Measurements from ENCODE around the gene KSR2.
"Not testable (repeated sequence)": the region's sequence is repeated elsewhere in the genome, so short reads cannot be mapped to it uniquely, and the experiment has no call there.

The KSR2 gene

GRCh38 chr12:117889098-117889497 lies 79.7 kb downstream of the KSR2 start:
- Histone ChIP-seq H3K4me2 (ENCODE audit: low read length) (no peak overlapping the region), H3K4me3 (ENCODE audit: low read length) (no peak overlapping the region), H3K36me3 (ENCODE audit: insufficient read depth, low read length) (no peaks in the 10 kb centered on the region), H3K4me1 (ENCODE audit: control insufficient read depth, insufficient read depth, low read length) (no peaks in the 10 kb centered on the region), H3K9ac (ENCODE audit: low read depth, low read length) (no peak overlapping the region), H3K9me3 (replicated peaks; ENCODE audit: low read length) (no peaks in the 10 kb centered on the region), H3K27me3 (ENCODE audit: control insufficient read depth, insufficient read depth, low read length) (peaks cover 3% of the 10 kb centered on the region)

- H3K9ac ChIP-seq (ENCODE audit: low read depth, low read length): no peak overlapping the region
- no peaks in the 10 kb centered on the region for H3K36me3 ChIP-seq (ENCODE audit: insufficient read depth, low read length)
- H3K4me2 ChIP-seq (ENCODE audit: low read length): no peak overlapping the region
- peaks cover 5% of the 10 kb centered on the region for H3K27me3 ChIP-seq (ENCODE audit: control insufficient read depth, insufficient read depth, low read length)
- no peaks in the 10 kb centered on the region for H3K9me3 ChIP-seq (replicated peaks; ENCODE audit: low read length)
- H3K4me1 ChIP-seq (ENCODE audit: control insufficient read depth, insufficient read depth, low read length): no peaks in the 10 kb centered on the region
- no peak overlapping the region for H3K4me3 ChIP-seq (ENCODE audit: low read length)
Measured at GRCh38 chr12:117885211-117885610, 83.6 kb downstream of the KSR2 start.

- H3K9ac ChIP-seq (ENCODE audit: low read depth, low read length): no peak overlapping the region
- H3K4me3 ChIP-seq (ENCODE audit: low read length): no peak overlapping the region
- H3K36me3 ChIP-seq (ENCODE audit: insufficient read depth, low read length): no peaks in the 10 kb centered on the region
- H3K27me3 ChIP-seq (ENCODE audit: control insufficient read depth, insufficient read depth, low read length): peaks cover 5% of the 10 kb centered on the region
- H3K4me2 ChIP-seq (ENCODE audit: low read length): no peak overlapping the region
- no peaks in the 10 kb centered on the region for H3K4me1 ChIP-seq (ENCODE audit: control insufficient read depth, insufficient read depth, low read length)
- H3K9me3 ChIP-seq (replicated peaks; ENCODE audit: low read length): no peaks in the 10 kb centered on the region
Measured at GRCh38 chr12:117884161-117884560, 84.6 kb downstream of the KSR2 start.

DNA sequence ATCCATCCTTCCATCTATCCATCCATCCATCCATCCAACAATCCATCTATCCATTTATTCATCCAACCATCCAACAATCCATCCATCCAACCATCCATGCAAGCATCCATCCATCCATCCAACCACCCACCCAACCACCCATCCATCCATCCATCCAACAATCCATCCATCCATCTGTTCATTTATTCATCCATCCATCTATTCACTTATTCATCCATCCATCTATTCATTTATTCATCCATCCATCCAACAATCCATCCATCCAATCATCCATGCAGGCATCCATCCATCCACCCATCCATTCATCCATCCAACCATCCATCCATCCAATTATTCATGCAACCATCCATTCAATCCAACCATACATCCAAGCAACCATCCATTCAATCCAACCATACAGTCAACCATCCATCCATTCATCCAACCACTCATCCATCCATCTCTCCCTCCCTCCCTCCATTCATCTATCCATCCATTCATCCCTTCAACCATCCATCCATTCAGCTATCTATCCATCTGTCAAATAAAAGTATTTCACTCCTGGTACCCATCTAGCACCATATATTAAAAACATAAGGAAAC lies 86.1 kb downstream of the KSR2 start:
- no peak overlapping the region for H3K4me2 ChIP-seq (ENCODE audit: low read length)
- H3K4me3 ChIP-seq (ENCODE audit: low read length): no peak overlapping the region
- H3K27me3 ChIP-seq (ENCODE audit: control insufficient read depth, insufficient read depth, low read length): peaks cover 14% of the 10 kb centered on the region
- no peak overlapping the region for H3K9ac ChIP-seq (ENCODE audit: low read depth, low read length)
- H3K4me1 ChIP-seq (ENCODE audit: control insufficient read depth, insufficient read depth, low read length): no peaks in the 10 kb centered on the region
- no peaks in the 10 kb centered on the region for H3K9me3 ChIP-seq (replicated peaks; ENCODE audit: low read length)
- no peaks in the 10 kb centered on the region for H3K36me3 ChIP-seq (ENCODE audit: insufficient read depth, low read length)

- Histone ChIP-seq H3K36me3 (ENCODE audit: insufficient read depth, low read length) (no peaks in the 10 kb centered on the region), H3K4me2 (ENCODE audit: low read length) (no peak overlapping the region), H3K9ac (ENCODE audit: low read depth, low read length) (no peak overlapping the region), H3K27me3 (ENCODE audit: control insufficient read depth, insufficient read depth, low read length) (peaks cover 16% of the 10 kb centered on the region), H3K4me3 (ENCODE audit: low read length) (no peak overlapping the region), H3K9me3 (replicated peaks; ENCODE audit: low read length) (no peaks in the 10 kb centered on the region), H3K4me1 (ENCODE audit: control insufficient read depth, insufficient read depth, low read length) (no peaks in the 10 kb centered on the region)
Measured at GRCh38 chr12:117882181-117882580, 86.6 kb downstream of the KSR2 start.

- no peak overlapping the region for H3K9ac ChIP-seq (ENCODE audit: low read depth, low read length)
- H3K4me2 ChIP-seq (ENCODE audit: low read length): no peak overlapping the region
- no peaks in the 10 kb centered on the region for H3K4me1 ChIP-seq (ENCODE audit: control insufficient read depth, insufficient read depth, low read length)
- no peaks in the 10 kb centered on the region for H3K36me3 ChIP-seq (ENCODE audit: insufficient read depth, low read length)
- peaks cover 16% of the 10 kb centered on the region for H3K27me3 ChIP-seq (ENCODE audit: control insufficient read depth, insufficient read depth, low read length)
- no peaks in the 10 kb centered on the region for H3K9me3 ChIP-seq (replicated peaks; ENCODE audit: low read length)
- no peak overlapping the region for H3K4me3 ChIP-seq (ENCODE audit: low read length)
Measured at GRCh38 chr12:117881517-117881916, 87.3 kb downstream of the KSR2 start.

- H3K4me1 ChIP-seq (ENCODE audit: control insufficient read depth, insufficient read depth, low read length): no peaks in the 10 kb centered on the region
- H3K27me3 ChIP-seq (ENCODE audit: control insufficient read depth, insufficient read depth, low read length): peaks cover 18% of the 10 kb centered on the region
- H3K9ac ChIP-seq (ENCODE audit: low read depth, low read length): no peak overlapping the region
- no peak overlapping the region for H3K4me2 ChIP-seq (ENCODE audit: low read length)
- no peaks in the 10 kb centered on the region for H3K9me3 ChIP-seq (replicated peaks; ENCODE audit: low read length)
- no peak overlapping the region for H3K4me3 ChIP-seq (ENCODE audit: low read length)
- H3K36me3 ChIP-seq (ENCODE audit: insufficient read depth, low read length): no peaks in the 10 kb centered on the region
Measured at GRCh38 chr12:117878605-117879004, 90.2 kb downstream of the KSR2 start.

DNA sequence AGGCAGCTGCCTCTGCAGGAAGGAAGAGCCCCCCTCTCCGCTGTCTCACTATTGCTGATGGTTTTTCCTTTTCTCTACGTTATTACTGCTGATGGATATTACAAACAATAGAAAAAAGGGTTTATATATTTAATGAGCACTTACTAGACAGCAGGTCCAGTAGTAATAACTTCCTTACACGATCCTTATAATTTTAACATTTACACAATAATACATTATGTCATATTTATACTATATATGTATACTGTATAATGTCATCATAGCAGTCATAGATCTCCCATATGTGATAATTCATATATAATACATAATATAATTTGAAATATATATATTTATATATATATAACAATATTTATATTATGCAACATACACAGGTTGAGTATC lies 92.4 kb downstream of the KSR2 start:
- Histone ChIP-seq H3K36me3 (ENCODE audit: insufficient read depth, low read length) (no peaks in the 10 kb centered on the region), H3K9me3 (replicated peaks; ENCODE audit: low read length) (no peaks in the 10 kb centered on the region), H3K9ac (ENCODE audit: low read depth, low read length) (no peak overlapping the region), H3K4me1 (ENCODE audit: control insufficient read depth, insufficient read depth, low read length) (no peaks in the 10 kb centered on the region), H3K4me3 (ENCODE audit: low read length) (no peak overlapping the region), H3K27me3 (ENCODE audit: control insufficient read depth, insufficient read depth, low read length) (peaks cover 18% of the 10 kb centered on the region), H3K4me2 (ENCODE audit: low read length) (no peak overlapping the region)

DNA sequence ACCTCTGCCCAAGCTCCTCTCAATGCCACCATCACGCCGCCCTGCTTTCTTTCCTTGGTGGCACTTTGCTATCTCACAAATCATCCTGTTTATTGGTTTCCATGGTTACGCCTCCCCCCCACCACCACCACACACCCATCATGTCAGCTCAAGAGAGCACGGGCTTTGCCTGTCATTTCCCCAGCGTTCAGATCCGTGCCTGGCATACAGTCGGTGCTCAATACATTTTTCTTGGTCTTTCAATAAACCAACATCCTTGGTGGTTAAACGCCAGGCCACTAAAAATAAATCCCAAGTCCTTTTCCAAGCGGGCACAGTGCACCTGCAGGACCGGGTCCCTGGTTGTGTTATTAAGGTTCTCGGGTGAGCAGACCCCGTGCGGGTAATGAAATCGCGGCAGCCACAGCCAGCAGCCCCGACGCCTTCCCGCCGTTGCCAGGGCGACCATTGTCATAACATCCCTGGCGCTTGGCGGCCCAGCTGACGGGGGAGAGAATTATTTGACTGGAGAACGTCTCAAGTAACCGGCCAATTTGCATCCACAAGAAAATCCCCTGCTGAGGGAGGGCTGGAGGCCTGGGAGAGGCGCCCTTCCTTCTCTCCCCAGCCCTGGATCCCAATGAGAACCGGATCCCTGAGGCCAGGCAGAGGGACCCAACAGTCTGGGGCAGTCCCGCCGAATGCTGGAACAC lies 92.9 kb downstream of the KSR2 start:
- no peak overlapping the region for H3K9ac ChIP-seq (ENCODE audit: low read depth, low read length)
- peaks cover 18% of the 10 kb centered on the region for H3K27me3 ChIP-seq (ENCODE audit: control insufficient read depth, insufficient read depth, low read length)
- no peaks in the 10 kb centered on the region for H3K9me3 ChIP-seq (replicated peaks; ENCODE audit: low read length)
- no peak overlapping the region for H3K4me2 ChIP-seq (ENCODE audit: low read length)
- no peaks in the 10 kb centered on the region for H3K36me3 ChIP-seq (ENCODE audit: insufficient read depth, low read length)
- no peak overlapping the region for H3K4me3 ChIP-seq (ENCODE audit: low read length)
- no peaks in the 10 kb centered on the region for H3K4me1 ChIP-seq (ENCODE audit: control insufficient read depth, insufficient read depth, low read length)

DNA sequence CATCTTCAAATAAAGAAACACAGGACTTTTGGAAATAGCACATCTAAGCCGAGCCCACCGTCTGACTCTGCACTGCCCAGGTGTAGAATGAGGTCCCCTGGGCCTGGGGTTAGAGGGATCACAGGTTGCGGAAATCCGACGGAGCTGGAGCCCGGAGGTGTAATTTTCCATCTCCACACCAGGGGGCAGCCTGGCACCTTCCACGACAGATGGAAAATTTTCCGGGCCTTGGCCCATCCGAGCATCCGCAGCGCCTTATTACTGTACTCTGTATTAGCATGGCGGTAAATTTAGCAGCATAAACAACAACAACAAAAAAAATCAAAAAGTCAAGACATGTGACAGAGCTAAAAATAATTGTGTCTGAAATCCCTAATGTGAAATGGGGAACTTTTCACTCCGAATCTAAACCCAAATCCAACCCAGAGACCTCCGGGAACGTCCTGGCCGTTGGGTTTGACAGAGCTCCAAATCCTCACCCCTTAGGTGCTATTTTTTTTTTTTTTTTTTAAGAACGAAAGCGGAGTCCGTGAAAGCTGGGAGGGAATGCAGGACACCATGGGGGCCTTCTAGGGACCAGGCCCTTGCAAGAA lies 93.9 kb downstream of the KSR2 start:
- Histone ChIP-seq H3K9ac (ENCODE audit: low read depth, low read length) (no peak overlapping the region), H3K36me3 (ENCODE audit: insufficient read depth, low read length) (no peaks in the 10 kb centered on the region), H3K4me1 (ENCODE audit: control insufficient read depth, insufficient read depth, low read length) (no peaks in the 10 kb centered on the region), H3K27me3 (ENCODE audit: control insufficient read depth, insufficient read depth, low read length) (peaks cover 18% of the 10 kb centered on the region), H3K9me3 (replicated peaks; ENCODE audit: low read length) (no peaks in the 10 kb centered on the region), H3K4me2 (ENCODE audit: low read length) (no peak overlapping the region), H3K4me3 (ENCODE audit: low read length) (no peak overlapping the region)

GRCh38 chr12:117874198-117874597 lies 94.6 kb downstream of the KSR2 start:
- not testable (repeated sequence) for H3K9ac ChIP-seq (ENCODE audit: low read depth, low read length); H3K4me3 ChIP-seq (ENCODE audit: low read length); H3K4me1 ChIP-seq (ENCODE audit: control insufficient read depth, insufficient read depth, low read length); H3K36me3 ChIP-seq (ENCODE audit: insufficient read depth, low read length); H3K9me3 ChIP-seq (replicated peaks; ENCODE audit: low read length); H3K4me2 ChIP-seq (ENCODE audit: low read length)
- H3K27me3 ChIP-seq (ENCODE audit: control insufficient read depth, insufficient read depth, low read length): peaks cover 22% of the 10 kb centered on the region
